Measurements from ENCODE around the gene EP400.

The EP400 gene

DNA sequence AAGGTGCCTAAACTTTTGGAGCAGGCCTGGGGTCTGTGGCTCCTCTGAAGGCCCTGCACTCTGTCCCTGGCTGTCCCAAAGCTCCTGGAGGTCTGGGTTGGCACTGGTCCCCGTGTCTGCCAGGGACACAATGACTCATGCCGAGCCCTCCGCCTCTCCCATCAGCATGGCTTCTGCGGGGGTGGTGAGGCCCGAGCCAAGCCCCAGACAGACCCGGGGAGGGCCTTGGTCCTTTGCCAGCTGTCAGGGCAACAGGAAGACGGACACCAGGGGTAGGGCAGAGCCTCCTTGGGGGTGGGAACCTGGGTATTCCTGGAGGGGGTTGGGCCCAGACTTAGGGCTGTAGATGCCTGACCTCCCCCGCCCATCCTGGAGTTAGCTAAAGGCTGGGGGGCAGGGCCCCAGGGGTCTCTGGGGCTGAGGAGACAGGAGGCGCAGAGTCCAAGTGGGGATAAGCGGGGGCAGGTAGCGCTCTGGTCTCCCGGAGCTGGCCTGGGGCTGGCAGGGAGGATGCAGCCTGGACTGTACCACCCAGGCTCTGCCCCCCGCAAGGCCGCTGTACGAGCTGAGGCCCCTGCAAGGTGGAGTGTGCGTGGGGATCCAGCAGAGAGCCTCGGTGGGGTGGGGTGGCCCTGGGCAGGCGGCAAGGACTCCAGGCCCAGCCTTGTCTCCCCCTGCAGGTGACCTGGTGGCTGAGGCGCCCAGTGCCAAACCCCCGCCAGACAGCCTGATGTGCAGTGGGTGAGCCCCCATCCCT, 37.0 kb upstream of the EP400 start:
- DNase-seq (ENCODE audit: low spot score), result peak; percentile 41

DNA sequence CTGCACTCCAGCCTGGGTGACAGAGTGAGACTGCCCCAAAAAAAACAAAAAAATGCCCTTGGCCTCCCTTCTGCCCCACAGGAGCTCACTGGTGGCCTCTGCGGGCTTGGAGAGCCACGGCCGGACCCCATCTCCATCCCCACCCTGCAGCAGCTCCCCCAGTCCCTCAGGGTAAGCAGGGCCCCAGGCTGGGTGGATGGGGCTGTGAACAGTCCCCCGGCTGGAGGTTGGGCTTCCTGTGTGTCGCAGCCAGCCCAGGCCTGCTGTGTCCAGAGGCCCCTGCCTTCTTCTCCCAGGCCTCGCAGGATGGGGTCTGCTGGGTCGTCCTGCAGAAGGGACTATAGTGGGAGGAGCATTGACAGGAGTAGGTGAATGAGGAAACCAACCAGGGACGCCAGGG, 36.1 kb upstream of the EP400 start:
- DNase-seq (ENCODE audit: low spot score), result no peak

DNA sequence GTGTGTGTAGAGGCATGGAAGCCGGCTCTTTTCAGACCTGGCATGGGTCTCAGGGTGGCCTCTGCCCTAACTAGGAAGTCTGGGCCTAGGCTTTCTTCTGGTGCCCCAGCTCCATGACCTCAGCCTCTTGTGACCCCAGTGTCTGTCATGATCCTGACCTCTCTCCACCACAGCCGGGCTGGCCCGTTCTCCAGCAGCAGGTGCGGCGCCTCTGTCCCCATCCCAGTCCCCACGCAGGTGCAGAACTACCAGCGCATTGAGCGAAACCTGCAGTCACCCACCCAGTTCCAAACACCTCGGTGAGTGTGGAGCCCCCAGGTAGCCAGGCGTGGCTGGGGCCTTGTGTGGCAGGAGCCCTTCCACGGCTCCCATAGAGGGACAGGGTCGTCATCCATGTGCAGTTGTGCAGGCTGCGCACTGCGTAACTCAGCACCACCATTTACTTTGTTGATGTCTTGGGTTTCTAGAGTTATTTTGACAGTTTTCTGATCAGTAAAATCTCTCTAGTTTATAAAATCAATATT, 35.5 kb upstream of the EP400 start:
- DNase-seq (ENCODE audit: low spot score), result no peak

DNA sequence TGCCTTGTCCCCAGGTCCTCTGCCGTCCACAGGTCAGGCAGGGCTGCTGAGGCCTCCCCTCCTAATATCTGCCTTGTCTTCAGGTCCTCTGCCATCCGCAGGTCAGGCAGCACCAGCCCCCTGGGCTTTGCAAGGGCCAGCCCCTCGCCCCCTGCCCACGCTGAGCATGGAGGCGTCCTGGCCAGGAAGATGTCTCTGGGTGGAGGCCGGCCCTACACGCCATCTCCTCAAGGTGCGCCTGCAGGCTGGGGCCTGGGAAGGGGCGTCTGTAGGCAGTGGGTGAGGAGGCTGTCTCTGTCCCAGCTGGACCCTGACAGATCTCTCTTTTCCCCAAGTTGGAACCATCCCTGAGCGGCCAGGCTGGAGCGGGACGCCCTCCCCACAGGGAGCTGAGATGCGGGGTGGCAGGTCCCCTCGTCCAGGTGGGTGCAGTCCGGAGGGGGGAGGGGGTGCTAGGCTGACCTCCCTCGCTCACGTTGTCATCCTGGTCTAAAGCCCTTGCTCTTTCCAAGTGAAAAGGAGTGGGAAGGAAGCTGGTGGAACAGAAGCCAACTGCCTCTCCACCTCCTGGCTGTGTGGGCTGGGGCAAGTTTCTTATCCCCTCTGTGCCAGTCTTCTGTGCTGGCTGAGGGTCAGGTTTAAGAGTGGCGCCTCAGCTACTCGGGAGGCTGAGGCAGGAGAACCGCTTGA, 34.6 kb upstream of the EP400 start:
- DNase-seq (ENCODE audit: low spot score), result no peak

DNA sequence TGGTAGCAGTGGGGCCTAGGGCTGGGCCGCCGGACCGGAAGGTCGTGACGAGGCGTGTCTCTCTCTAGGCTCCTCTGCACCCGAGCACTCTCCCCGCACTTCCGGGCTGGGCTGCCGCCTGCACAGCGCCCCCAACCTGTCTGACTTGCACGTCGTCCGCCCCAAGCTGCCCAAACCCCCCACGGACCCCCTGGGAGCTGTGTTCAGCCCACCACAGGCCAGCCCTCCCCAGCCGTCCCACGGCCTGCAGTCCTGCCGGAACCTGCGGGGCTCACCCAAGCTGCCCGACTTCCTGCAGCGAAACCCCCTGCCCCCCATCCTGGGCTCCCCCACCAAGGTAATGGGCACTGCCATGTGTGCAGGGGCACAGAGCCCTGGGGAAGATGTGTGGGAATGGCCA, 33.9 kb upstream of the EP400 start:
- no peak for DNase-seq (ENCODE audit: low spot score)

DNA sequence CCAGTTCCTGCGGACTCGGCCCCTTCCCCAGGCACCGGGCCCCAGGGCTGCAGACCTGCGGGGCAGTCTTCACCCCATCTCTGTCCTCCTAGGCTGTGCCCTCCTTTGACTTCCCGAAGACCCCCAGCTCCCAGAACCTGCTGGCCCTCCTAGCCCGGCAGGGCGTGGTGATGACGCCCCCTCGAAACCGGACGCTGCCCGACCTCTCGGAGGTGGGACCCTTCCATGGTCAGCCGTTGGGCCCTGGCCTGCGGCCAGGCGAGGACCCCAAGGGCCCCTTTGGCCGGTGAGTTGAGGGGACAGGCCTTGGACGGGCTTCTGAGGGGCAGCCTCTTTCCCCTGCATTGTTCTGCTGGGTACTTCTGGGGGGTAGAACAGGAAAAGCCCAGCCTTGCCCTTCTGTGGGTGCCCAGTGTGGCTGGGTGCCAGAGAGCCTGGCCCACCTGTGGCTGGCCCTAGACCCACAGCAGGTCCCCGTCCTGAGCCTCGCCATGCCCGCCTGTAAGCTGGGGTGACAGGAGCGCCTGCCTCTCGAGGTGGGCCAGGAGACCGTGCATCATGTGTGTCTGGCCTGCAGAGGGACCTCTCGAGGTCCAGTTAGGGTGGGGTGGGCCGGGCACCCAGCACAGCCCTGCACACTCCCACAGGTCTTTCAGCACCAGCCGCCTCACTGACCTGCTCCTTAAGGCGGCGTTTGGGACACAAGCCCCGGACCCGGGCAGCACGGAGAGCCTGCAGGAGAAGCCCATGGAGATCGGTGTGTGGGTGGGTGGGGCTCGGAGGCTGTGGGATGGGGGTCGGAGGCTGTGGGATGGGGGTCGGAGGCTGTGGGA, 33.2 kb upstream of the EP400 start:
- no peak for DNase-seq (ENCODE audit: low spot score)

DNA sequence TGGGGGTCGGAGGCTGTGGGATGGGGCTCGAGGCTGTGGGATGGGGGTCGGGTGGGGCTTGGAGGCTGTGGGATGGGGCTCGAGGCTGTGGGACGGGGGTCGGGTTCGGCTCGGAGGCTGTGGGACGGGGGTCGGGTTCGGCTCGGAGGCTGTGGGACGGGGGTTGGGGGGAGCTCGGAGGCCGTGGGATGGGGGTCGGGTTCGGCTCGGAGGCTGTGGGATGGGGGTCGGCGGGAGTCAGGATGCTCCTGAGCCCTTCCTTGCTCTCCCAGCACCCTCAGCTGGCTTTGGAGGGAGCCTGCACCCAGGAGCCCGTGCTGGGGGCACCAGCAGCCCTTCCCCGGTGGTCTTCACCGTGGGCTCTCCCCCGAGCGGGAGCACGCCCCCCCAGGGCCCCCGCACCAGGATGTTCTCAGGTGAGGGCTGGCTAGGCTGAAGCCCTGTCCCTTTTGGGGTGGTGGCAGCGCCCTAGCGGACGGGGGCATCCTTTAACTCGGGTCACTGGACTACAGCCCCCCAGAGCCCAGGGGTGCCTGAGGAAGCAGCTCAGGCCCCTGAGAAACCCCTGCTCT, 32.5 kb upstream of the EP400 start:
- DNase-seq (ENCODE audit: low spot score), result no peak

DNA sequence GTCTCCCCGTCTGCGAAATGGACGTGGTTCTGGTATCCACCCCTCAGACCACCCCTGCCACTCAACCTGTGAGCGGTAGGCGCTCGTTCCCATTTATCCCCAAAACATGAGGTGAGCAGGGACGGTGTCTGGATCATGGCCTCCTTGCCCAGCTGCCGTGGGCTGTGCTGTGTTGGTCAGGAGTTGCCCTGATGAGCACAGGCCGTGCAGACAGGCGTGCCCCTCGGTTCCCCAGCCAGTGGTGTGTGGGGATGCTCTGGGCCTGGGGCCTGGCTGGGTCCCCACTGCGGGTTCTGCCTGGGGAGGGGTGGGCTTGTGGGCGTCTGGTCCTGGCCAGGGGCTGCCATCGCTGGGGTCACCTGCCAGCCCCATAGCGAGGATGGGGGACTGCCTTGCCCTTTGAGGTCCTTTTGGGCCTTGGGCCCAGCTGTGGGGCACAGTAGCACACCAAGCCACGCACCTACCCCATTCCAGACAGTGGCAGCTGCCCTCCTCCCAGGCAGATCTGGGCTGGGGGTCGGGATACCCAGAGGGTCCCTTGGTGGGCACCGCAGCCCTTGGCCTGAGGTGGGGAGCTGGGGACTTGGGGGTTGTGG, 31.9 kb upstream of the EP400 start:
- DNase-seq (ENCODE audit: low spot score), result no peak

DNA sequence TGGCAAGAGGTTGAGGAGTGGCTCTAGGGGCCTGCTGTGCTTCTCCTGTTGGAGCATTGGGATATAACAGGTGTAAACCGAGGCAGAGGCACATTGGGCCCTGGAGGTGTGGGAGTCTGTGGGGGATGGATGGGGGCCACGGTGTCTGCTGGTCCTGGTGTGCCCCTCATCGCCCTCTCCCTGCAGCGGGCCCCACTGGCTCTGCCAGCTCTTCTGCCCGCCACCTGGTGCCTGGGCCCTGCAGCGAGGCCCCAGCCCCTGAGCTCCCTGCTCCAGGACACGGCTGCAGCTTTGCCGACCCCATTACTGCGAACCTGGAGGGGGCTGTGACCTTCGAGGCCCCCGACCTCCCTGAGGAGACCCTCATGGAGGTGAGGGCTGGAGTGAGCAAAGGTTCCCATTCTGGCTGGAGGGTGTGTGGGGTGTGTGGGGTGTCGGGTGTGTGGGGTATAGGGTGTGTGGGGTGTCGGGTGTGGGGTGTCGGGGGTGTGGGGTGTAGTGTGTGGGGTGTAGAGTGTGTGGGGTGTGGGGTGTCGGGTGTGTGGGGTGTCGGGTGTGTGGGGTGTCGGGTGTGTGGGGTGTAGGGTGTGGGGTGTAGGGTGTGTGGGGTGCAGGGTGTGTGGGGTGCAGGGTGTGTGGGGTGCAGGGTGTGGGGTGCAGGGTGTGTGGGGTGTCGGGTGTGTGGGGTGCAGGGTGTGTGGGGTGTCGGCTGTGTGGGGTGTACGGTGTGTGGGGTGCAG, 31.3 kb upstream of the EP400 start:
- DNase-seq (ENCODE audit: low spot score), result no peak

DNA sequence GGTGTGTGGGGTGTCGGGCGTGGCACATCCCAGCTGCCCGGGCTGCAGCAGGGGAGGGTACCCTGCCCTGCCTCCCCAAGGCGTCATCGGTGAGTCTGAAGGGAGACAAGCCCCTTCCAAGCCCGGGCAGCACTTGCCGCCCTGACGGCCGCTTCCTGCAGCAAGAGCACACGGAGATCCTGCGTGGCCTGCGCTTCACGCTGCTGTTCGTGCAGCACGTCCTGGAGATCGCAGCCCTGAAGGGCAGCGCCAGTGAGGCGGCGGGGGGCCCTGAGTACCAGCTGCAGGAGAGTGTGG, 30.7 kb upstream of the EP400 start:
- DNase-seq (ENCODE audit: low spot score), result no peak

DNA sequence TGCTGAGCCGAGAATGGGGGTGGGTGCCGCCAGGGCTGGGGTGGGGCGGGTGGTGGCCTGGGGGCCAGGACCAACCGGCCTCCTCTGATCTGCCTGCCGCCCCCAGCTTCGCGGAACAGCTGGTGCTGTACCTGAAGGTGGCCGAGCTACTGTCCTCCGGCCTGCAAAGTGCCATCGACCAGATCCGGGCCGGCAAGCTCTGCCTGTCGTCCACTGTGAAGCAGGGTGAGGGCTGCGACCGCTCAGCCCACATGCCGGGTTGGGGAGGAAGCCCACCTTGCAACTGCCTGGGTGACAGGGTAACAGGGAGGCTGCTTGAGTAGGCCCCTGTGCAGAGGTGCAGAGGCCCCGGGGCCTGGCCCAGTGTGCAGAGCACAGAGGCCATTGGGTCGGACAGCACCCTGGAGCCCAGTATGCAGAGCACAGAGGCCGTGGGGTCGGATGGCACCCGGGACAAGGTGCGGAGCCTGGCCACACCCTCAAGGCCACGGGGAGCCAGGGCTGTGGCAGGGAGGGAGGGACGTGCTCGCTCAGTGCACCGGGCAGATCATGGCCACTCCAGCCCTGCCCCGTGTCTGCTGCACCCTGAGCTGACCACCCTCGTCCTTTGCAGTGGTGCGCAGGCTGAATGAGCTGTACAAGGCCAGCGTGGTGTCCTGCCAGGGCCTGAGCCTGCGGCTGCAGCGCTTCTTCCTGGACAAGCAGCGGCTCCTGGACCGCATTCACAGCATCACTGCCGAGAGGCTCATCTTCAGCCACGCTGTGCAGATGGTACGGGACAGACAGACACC, 30.2 kb upstream of the EP400 start:
- no peak for DNase-seq (ENCODE audit: low spot score)

DNA sequence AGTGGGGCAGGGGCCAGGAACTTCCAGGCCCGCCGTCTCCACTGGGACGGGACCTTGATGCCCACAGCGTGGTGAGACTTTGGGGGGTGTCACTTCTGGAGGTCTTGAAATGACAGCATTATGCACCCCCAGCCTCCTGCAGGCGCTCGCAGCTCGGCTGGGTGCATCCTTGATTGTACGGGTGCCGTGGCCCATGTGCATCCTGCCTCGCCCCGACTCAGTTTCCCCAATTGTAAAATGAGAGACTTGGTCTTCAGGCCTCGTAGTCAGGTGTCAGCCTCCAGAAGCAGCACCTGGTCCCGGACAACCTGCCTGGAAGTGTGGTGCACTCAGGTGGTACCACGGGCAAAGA, 29.6 kb upstream of the EP400 start:
- DNase-seq (ENCODE audit: low spot score), result no peak

DNA sequence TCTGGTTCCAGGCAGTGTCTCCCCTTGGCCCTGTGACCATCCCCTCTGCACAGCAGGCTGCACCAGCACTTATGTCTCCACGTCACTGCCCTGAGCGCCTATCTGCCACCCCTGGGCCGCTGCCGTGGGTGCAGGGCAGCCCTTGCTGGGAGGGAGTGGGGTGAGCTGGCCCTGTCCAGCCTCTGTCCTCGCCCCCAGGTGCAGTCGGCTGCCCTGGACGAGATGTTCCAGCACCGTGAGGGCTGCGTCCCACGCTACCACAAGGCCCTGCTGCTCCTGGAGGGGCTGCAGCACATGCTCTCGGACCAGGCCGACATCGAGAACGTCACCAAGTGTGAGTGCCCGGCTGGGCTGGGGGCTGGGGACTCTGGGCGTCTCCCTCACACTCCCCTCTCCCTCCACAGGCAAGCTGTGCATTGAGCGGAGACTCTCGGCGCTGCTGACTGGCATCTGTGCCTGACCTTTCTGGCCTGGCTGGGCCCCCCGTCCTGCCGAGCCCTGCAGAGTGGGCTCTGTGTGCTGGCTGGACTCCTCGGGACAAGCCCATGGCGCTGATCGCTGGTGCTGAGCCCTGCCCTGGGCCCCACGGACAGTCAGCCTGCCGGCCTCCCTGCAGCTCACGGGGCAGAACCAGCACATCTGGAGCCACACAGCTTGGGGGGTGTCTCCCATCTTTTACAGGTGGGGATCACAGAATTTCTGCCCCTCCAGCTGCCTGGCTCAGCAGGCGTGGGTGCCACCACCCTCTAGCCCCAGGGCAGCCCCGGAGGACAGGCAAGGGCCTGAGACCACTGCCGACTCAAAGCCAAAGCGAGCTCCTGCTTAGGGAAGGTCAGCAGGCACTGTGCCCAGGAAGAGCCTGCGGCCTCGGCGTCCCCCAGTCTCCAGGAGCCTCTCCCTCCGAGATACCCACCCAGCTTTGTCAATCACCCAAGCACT, 28.6 kb upstream of the EP400 start:
- DNase-seq (ENCODE audit: low spot score), result no peak

DNA sequence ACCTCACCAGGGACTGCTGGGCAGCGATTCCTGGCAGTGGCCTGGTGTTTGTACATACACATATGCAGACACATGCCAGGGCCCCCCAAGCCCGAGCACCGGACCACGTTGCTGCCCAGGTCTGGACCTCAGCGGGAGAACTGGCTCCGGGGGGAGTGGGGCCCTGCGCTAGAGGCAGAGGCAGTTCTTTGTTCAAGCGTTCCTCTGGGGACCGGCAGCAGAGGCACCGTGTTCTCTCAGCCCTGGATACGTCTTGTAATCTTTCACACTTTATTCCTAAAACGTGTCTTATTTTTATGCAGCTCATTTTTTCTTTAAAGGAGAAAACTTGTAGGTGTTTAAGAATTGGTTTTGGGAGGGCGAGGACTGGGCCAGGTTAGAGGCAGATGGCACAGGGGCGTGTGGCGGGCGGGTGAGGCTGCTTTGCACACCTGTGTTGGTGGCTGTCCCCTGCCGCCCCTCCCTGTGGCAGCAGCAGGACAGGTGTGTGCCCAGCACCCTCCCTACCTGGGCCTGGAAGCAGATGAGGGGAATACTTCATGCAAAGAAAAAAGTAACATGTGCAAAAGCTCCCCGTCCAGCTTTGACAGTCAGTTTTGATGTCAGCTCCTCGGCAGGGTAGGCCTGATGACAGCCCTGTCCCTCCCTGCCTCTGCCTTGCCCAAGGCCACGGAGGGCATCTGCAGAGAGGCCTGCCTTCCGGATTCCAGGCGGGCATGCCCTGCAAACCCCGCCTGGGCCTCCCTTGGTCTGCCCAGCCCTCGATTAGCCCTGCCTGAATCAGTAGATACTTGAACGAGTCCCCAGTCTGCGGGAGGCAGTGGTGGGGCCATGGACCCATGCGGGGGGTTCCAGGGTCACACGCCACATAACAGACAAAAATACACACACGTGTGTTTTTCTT, 27.6 kb upstream of the EP400 start:
- DNase-seq (ENCODE audit: low spot score), result no peak

DNA sequence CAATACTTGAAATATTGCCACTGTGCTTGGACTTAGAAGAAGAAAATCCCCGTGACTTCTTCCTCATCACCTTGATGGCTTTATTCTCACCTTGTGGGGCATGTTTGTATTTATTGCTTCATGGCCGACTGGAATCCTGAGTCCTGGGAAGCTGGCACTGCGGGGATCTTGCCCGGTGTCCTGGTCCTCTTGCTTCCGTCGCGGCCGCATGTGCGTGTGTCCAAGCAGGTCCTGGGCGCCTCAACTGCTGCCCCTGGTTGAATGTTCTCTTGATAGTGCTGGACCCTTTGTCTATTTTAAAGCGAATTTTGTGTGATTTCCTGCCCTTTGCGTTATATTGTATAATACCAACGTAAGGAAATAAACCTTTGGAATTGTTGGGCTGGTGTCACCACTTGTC, 27.0 kb upstream of the EP400 start:
- DNase-seq (ENCODE audit: low spot score), result no peak

DNA sequence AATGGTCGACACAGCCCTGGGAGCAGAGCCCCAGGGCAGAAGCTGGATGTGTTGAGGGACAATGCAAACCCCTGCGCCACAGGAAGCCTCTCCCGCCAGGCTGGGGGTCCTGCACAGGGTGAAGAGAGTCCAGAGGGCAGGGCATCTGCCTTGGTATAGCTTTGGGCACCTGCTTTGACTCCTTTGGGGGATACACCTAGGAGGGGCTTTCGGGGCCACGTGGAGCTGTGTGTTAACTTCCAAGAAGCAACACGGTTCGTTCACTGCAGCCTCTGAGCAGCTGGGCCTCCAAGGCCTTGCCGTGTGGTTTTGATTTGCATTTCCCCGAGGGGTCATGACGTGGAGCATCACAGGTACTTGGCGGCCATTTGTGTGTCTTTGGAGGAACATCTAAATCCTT, 26.5 kb upstream of the EP400 start:
- DNase-seq (ENCODE audit: low spot score), result no peak

DNA sequence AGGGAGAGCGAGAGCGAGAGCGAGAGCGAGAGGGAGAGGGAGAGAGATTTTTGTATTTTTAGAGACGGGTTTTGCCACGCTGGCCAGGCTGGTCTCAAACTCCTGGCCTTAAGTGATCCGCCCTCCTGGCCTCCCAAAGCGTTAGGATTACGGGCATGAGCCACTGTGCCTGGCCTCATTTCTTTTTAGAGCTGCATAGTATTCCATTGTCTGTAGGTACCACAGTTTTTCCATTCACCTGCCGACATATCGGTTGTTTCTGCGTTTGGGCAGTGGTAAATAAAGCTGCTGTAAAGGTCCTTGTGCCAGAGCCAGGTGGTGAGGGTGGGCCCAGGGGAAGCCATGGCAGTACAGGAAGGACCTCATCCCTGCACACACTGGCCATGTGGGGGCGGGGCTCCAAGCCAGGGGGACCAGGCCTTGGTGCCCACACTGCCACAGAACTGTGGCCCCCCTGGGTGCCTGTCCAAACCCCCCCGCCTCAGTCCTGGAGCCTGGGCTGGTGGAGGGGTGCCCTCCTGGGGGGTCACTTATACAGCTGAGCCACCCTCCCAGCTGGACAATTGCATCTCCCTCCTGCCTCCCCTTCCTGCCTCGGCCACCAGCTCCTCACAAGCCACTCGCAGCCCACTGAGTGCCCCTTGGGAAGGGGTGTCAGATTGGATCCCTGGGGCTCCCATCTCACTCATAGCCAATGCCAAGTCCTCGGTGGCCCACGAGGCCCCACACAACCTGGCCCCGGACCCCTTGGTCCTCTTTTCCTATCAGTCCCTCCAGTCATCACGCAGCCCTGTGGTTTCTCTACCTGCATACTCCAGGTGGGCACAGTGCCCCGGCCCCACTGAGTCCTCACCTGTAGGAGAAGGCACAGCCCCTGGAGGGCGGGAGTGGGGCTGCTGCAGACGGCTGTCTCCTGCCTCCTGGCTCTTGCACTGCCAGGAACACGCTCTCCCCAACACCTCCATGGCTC, 22.3 kb upstream of the EP400 start:
- no peak for DNase-seq (ENCODE audit: low spot score)

Data from RKO (cell line).